PC-9 (cell line): ENCODE measurements around the gene KCNIP1. TPM values are rescaled to one million over a fixed set of nuclear protein-coding genes. Genes with fewer than 3 reads are reported as not detected.

Experiments used
- BruUV-seq: library from RNA; stranded (reverse); fragments of 400-500 nt; replicated peaks from 2 replicates; lab custom pipeline; 2021; lab: Mats Ljungman, UMichigan
- CTCF ChIA-PET: fragments of 300-600 bp; sonication (Branson Sonifier 250); formaldehyde crosslinking; loops from one replicate; lab custom pipeline; 2022; ENCODE audit warnings: antibody characterized with exemption; lab: Charles Lee
- POLR2A ChIA-PET: fragments of 300-600 bp; sonication (Branson Sonifier 250); formaldehyde crosslinking; loops from one replicate; lab custom pipeline; 2022; ENCODE audit warnings: antibody characterized with exemption; ENCODE audit not compliant: unreplicated experiment; lab: Charles Lee
- DNase-seq, 2 experiments: peaks; one replicate each; pipeline versions ENCODE4 v3.0.0 to v3.0.0-alpha.2; 2015 to 2022; ENCODE audit warnings: mixed read lengths in 1 of 2
- H2AFZ ChIP-seq: fragments of 200-600 bp; sonication (generic); 2 replicates; pipeline ENCODE4 v1.8.1; 2017; ENCODE audit warnings: antibody characterized with exemption
- H3F3A ChIP-seq: fragments of 200-600 bp; sonication (generic); 2 replicates; pipeline ENCODE4 v1.8.1; 2017; ENCODE audit warnings: antibody characterized with exemption, mild to moderate bottlenecking, low read depth; ENCODE audit not compliant: insufficient read depth
- H3K27ac ChIP-seq: fragments of 200-600 bp; sonication (generic); 2 replicates; pipeline ENCODE4 v1.6.1; 2016; ENCODE audit warnings: mixed run types
- H3K27me3 ChIP-seq: fragments of 200-600 bp; sonication (generic); 2 replicates; pipeline ENCODE4 v1.6.1; 2016; ENCODE audit warnings: low read depth, mixed run types; ENCODE audit not compliant: insufficient read depth
- H3K36me3 ChIP-seq: fragments of 200-600 bp; sonication (generic); 2 replicates; pipeline ENCODE4 v1.6.1; 2016; ENCODE audit warnings: low read depth, mixed run types
- H3K4me1 ChIP-seq: fragments of 200-600 bp; sonication (generic); replicated peaks from 2 replicates; pipeline ENCODE4 v1.6.1; 2016; ENCODE audit warnings: mixed run types; ENCODE audit not compliant: insufficient read depth
- H3K4me2 ChIP-seq: fragments of 200-600 bp; sonication (generic); 2 replicates; pipeline ENCODE4 v1.6.1; 2017; ENCODE audit warnings: mixed run types
- H3K4me3 ChIP-seq: fragments of 200-600 bp; sonication (generic); 2 replicates; pipeline ENCODE4 v1.6.1; 2016; ENCODE audit warnings: mixed run types
- H3K79me2 ChIP-seq: fragments of 200-600 bp; sonication (generic); 2 replicates; pipeline ENCODE4 v1.6.1; 2017; ENCODE audit warnings: low read depth, mixed run types
- H3K9me2 ChIP-seq: fragments of 200-600 bp; sonication (generic); 2 replicates; pipeline ENCODE4 v1.8.1; 2017; ENCODE audit warnings: mild to moderate bottlenecking; ENCODE audit not compliant: insufficient read depth
- H3K9me3 ChIP-seq: fragments of 200-600 bp; sonication (generic); 2 replicates; pipeline ENCODE4 v1.8.1; 2016; ENCODE audit warnings: low read depth; ENCODE audit not compliant: insufficient read depth
- H4K20me1 ChIP-seq: fragments of 200-600 bp; sonication (generic); 2 replicates; pipeline ENCODE4 v1.8.1; 2017; ENCODE audit not compliant: insufficient read depth
- EZH2 ChIP-seq: fragments of 200-600 bp; sonication (generic); IDR thresholded peaks from 2 replicates; pipeline ENCODE4 v1.8.0; 2017; ENCODE audit warnings: antibody characterized with exemption, low read depth
- intact Hi-C: fragments of 100-400 bp; cut with micrococcal nuclease; formaldehyde crosslinking; loops from one replicate; pipeline ENCODE4 v1.10.0; 2022; ENCODE audit not compliant: unreplicated experiment
- total RNA-seq: library from RNA; stranded (reverse); gene quantifications from 2 replicates; pipeline ENCODE4 v1.2.3, GENCODE V29; 2021
- TF ChIP-seq, protein P1 (sequence below): fragments of 200-600 bp; sonication (generic); conservative IDR thresholded peaks from 2 replicates; pipeline ENCODE4 v1.6.1; 2017; ENCODE audit warnings: mixed run types, antibody characterized with exemption, mild to moderate bottlenecking, moderate library complexity

Gene KCNIP1
- total RNA-seq, 1 experiment from 2014 or later, result not detected

DNA sequence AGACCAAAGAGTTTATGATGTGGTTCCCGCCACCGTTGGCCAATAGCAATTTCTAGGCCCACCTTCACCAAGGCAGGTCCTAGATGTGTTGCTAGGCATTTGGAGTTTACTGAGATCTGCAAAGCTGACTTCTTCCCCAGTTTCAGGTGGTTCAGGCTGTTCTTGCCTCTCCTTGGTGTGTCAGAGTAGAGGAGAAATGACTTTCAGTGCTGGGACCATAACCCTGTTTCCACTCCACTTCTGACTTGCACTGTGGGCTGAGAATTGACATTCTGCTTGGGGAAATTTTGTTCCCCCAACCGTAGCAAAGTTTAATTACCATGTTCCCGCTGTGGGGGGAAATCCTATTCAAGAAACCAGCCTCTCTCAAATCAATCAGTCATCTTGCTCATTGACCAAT is 151.7 kb downstream of the KCNIP1 start:
- H3K4me2 ChIP-seq, result no peak overlapping the region

DNA sequence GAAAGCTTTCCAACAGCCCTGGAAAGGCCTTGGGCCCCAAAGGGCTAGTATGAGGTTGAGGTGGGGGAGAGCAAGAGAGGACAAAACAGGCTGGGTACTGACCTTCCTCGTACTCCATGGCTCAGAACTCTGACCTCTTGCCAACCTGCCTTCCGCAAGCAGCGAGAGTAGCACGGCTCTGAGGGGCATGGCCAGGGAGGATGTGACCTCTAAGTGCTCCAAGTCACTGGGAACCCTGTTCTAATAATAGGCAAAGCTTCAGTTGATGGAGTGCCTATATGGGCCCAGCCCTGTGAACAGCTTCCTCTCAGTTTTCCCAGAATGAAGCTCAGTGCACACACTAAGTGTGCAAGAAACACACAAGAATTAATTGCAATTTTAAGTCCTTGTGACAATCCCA is 152.1 kb downstream of the KCNIP1 start:
- Histone ChIP-seq H4K20me1 (no peaks in the 10 kb centered on the region), H3F3A (no peaks in the 10 kb centered on the region), H3K4me1 (no peaks in the 10 kb centered on the region), H3K9me3 (no peaks in the 10 kb centered on the region), H3K36me3 (no peaks in the 10 kb centered on the region), H3K4me3 (no peak overlapping the region), H3K27me3 (peaks cover 17% of the 10 kb centered on the region), H3K27ac (no peak overlapping the region), H2AFZ (no peak overlapping the region), H3K9me2 (no peaks in the 10 kb centered on the region), H3K4me2 (no peak overlapping the region), H3K79me2 (no peaks in the 10 kb centered on the region)
- ChIA-PET POLR2A (no interaction called here), CTCF (no interaction called here)
- no peak for TF ChIP-seq EZH2
- TF ChIP-seq, protein P1, sequence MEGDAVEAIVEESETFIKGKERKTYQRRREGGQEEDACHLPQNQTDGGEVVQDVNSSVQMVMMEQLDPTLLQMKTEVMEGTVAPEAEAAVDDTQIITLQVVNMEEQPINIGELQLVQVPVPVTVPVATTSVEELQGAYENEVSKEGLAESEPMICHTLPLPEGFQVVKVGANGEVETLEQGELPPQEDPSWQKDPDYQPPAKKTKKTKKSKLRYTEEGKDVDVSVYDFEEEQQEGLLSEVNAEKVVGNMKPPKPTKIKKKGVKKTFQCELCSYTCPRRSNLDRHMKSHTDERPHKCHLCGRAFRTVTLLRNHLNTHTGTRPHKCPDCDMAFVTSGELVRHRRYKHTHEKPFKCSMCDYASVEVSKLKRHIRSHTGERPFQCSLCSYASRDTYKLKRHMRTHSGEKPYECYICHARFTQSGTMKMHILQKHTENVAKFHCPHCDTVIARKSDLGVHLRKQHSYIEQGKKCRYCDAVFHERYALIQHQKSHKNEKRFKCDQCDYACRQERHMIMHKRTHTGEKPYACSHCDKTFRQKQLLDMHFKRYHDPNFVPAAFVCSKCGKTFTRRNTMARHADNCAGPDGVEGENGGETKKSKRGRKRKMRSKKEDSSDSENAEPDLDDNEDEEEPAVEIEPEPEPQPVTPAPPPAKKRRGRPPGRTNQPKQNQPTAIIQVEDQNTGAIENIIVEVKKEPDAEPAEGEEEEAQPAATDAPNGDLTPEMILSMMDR, result no peak
- BruUV-seq, result no TSS peak
- no peak for DNase-seq
- intact Hi-C loops, result no loop called here

More for the DNA sequence above, 151.7 kb downstream of the KCNIP1 start:
- intact Hi-C loops, result no loop called here
- H3K27ac ChIP-seq, result no peak overlapping the region
- H3K9me3 ChIP-seq, result no peaks in the 10 kb centered on the region
- no peak overlapping the region for H2AFZ ChIP-seq
- H3K9me2 ChIP-seq, result no peaks in the 10 kb centered on the region
- no peak overlapping the region for H3K4me3 ChIP-seq
- no peaks in the 10 kb centered on the region for H3K79me2 ChIP-seq
- BruUV-seq, result no TSS peak
- no peaks in the 10 kb centered on the region for H4K20me1 ChIP-seq
- TF ChIP-seq EZH2, result no peak
- TF ChIP-seq, protein P1, result no peak
- DNase-seq, result no peak
- no peaks in the 10 kb centered on the region for H3K36me3 ChIP-seq
- no peaks in the 10 kb centered on the region for H3F3A ChIP-seq
- POLR2A ChIA-PET, result no interaction called here
- no peaks in the 10 kb centered on the region for H3K4me1 ChIP-seq
- CTCF ChIA-PET, result no interaction called here
- peaks cover 17% of the 10 kb centered on the region for H3K27me3 ChIP-seq

DNA sequence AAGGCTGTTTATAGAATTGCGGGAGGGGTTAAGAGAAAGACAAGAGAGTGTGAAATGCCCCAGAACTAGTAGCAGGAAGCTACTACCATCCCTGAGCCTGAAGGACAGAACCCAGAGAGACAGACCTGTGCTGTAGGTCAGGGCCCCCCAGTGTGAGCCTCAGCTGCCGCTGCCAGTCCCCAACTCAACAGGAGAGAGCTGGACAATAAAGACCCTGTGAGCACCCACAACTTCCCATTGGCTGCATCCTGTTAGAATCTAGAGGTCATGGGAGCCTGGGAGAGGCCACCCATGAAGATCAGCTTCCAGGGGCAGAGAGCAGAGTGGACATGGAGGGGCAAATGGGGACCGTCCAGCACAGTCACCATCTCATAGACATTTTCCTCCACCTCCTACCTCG is 152.5 kb downstream of the KCNIP1 start:
- intact Hi-C loops, result no loop called here
- no peak overlapping the region for H3K27ac ChIP-seq
- no peaks in the 10 kb centered on the region for H3F3A ChIP-seq
- no peaks in the 10 kb centered on the region for H3K36me3 ChIP-seq
- H3K27me3 ChIP-seq, result peaks cover 17% of the 10 kb centered on the region
- CTCF ChIA-PET, result no interaction called here
- H3K4me3 ChIP-seq, result no peak overlapping the region
- POLR2A ChIA-PET, result no interaction called here
- no peaks in the 10 kb centered on the region for H3K79me2 ChIP-seq
- no TSS peak for BruUV-seq
- TF ChIP-seq EZH2, result no peak
- TF ChIP-seq, protein P1, result no peak
- DNase-seq, result no peak
- no peak overlapping the region for H3K4me2 ChIP-seq
- H2AFZ ChIP-seq, result no peak overlapping the region
- no peaks in the 10 kb centered on the region for H3K9me3 ChIP-seq
- H3K9me2 ChIP-seq, result no peaks in the 10 kb centered on the region
- no peaks in the 10 kb centered on the region for H4K20me1 ChIP-seq
- no peaks in the 10 kb centered on the region for H3K4me1 ChIP-seq
